Measurements from ENCODE around the gene INSRR. TPM values are rescaled to one million over a fixed set of nuclear protein-coding genes. Genes with fewer than 3 reads are reported as not detected.

INSRR gene
- total and polyA plus RNA-seq, 2 of the 4 experiments (the other 2 are of a cell fraction) = not detected

GRCh38 chr1:156865258-156865657 is 6.3 kb upstream of the INSRR start:
- ATAC-seq (ENCODE audit: low read depth) = no peak
- in situ Hi-C loops (cut with MboI; ENCODE audit: low sequenced_read_pairs) (no loop called here), dilution Hi-C loops (cut with HindIII; ENCODE audit: low sequenced_read_pairs, unreplicated experiment) (no loop called here)

More at GRCh38 chr1:156865258-156865657, 6.3 kb upstream of the INSRR start:
- H2AK5ac ChIP-seq (ENCODE audit: low read depth, low read length) = no peak overlapping the region
- H3K18ac ChIP-seq (ENCODE audit: low read depth, low read length) = no peak overlapping the region
- no TSS peak for BruUV-seq (replicated peaks)
- peaks cover 1% of the 10 kb centered on the region; the same call in 1 of the 2 replicates for H3K9me1 ChIP-seq (ENCODE audit: insufficient read depth, low read length)
- H3K4me3 ChIP-seq (ENCODE audit: insufficient read depth, low read depth, low read length) = no peak overlapping the region
- 92% methylated on average over 2 of the region's 9 CpGs; no CpG with 5 or more reads in 1 of the 2 experiments for WGBS, 2 experiments (ENCODE audit: extremely low coverage in 2 of 2, insufficient read length in 1 of 2)
- H2BK120ac ChIP-seq (ENCODE audit: low read depth, low read length) = no peak overlapping the region
- H2BK5ac ChIP-seq (ENCODE audit: low read depth, low read length, poor library complexity, severe bottlenecking) = no peak overlapping the region
- H2BK15ac ChIP-seq (ENCODE audit: low read depth, low read length) = no peak overlapping the region
- no peak overlapping the region for H3K4me2 ChIP-seq (ENCODE audit: low read depth, low read length)
- no peaks in the 10 kb centered on the region for H3K36me3 ChIP-seq (ENCODE audit: control insufficient read depth, insufficient read depth, low read length)
- H2AFZ ChIP-seq (replicated peaks; ENCODE audit: low read length, poor library complexity) = no peak overlapping the region
- no peak overlapping the region for H4K8ac ChIP-seq (ENCODE audit: low read depth in 2 of 2, low read length in 2 of 2)
- H2AK9ac ChIP-seq (replicated peaks; ENCODE audit: low read depth, low read length, poor library complexity) = no peak overlapping the region
- H3K27me3 ChIP-seq (ENCODE audit: control insufficient read depth, insufficient read depth, low read length) = peaks cover 66% of the 10 kb centered on the region
- intact Hi-C loops (cut with micrococcal nuclease) = no loop called here
- H3K4ac ChIP-seq (ENCODE audit: low read depth, low read length) = no peak overlapping the region
- DNase-seq = no peak
- H3K4me1 ChIP-seq (ENCODE audit: control insufficient read depth, insufficient read depth, low read length) = peaks cover 4% of the 10 kb centered on the region
- no peak overlapping the region for H3K14ac ChIP-seq (replicated peaks; ENCODE audit: low read depth, low read length)
- H3K9me3 ChIP-seq (ENCODE audit: control insufficient read depth, insufficient read depth, low read length) = no peaks in the 10 kb centered on the region
- POLR2A ChIA-PET (ENCODE audit: unreplicated experiment) = no interaction called here
- H4K20me1 ChIP-seq (ENCODE audit: insufficient read depth, low read length) = 0 out of 2 replicates have a peak, but pooled peaks cover 5% of the 10 kb centered on the region
- H4K91ac ChIP-seq (ENCODE audit: insufficient read depth, low read depth, low read length) = no peak overlapping the region
- no peak overlapping the region for H4K5ac ChIP-seq (ENCODE audit: low read depth, low read length)
- H3K9ac ChIP-seq (ENCODE audit: low read depth, low read length) = no peak overlapping the region
- no peak overlapping the region for H3K27ac ChIP-seq (ENCODE audit: insufficient read depth, low read length)
- CTCF ChIA-PET = no interaction called here
- H3K56ac ChIP-seq (ENCODE audit: extremely low read depth, insufficient read depth, low read length) = no peak overlapping the region
- H2BK20ac ChIP-seq (ENCODE audit: low read depth, low read length) = no peak overlapping the region
- no peak for TF ChIP-seq POLR2A (IDR thresholded peaks at IDR 0.05; ENCODE audit: low read depth, low read length)
- H3K79me1 ChIP-seq (ENCODE audit: low read depth in 1 of 2, low read length in 2 of 2) = no peaks in the 10 kb centered on the region
- no peak overlapping the region for H3K23ac ChIP-seq (ENCODE audit: low read depth, low read length)

Measured in IMR-90 (cell line).